ENCODE results near the gene PTPRE.

Gene PTPRE

GRCh38 chr10:128046156-128046952 is 139.5 kb downstream of the PTPRE start:
- no peak for DNase-seq (ENCODE audit: low spot score)

GRCh38 chr10:128046953-128047290 is 140.0 kb downstream of the PTPRE start:
- no peak for DNase-seq (ENCODE audit: low spot score)

- no peak for DNase-seq (ENCODE audit: low spot score)
Observed at GRCh38 chr10:128047351-128047750, 140.4 kb downstream of the PTPRE start.

- no peak for DNase-seq (ENCODE audit: low spot score)
Observed at GRCh38 chr10:128047991-128048818, 141.3 kb downstream of the PTPRE start.

GRCh38 chr10:128048819-128049210 is 141.9 kb downstream of the PTPRE start:
- no peak for DNase-seq (ENCODE audit: low spot score)

- no peak for DNase-seq (ENCODE audit: low spot score)
Observed at GRCh38 chr10:128049226-128050120, 142.6 kb downstream of the PTPRE start.

GRCh38 chr10:128050121-128050516 is 143.2 kb downstream of the PTPRE start:
- DNase-seq (ENCODE audit: low spot score) = no peak

- DNase-seq (ENCODE audit: low spot score) = no peak
Observed at GRCh38 chr10:128050936-128051335, 144.0 kb downstream of the PTPRE start.

- DNase-seq (ENCODE audit: low spot score) = no peak
Observed at GRCh38 chr10:128051548-128051947, 144.6 kb downstream of the PTPRE start.

- DNase-seq (ENCODE audit: low spot score) = no peak
Observed at GRCh38 chr10:128052696-128053095, 145.8 kb downstream of the PTPRE start.

GRCh38 chr10:128053356-128053755 is 146.5 kb downstream of the PTPRE start:
- DNase-seq (ENCODE audit: low spot score) = no peak

GRCh38 chr10:128054163-128054970 is 147.5 kb downstream of the PTPRE start:
- no peak for DNase-seq (ENCODE audit: low spot score)

- no peak for DNase-seq (ENCODE audit: low spot score)
Observed at GRCh38 chr10:128055061-128055868, 148.4 kb downstream of the PTPRE start.

GRCh38 chr10:128056303-128057050 is 149.6 kb downstream of the PTPRE start:
- no peak for DNase-seq (ENCODE audit: low spot score)

- no peak for DNase-seq (ENCODE audit: low spot score)
Observed at GRCh38 chr10:128058106-128058749, 151.3 kb downstream of the PTPRE start.

- no peak for DNase-seq (ENCODE audit: low spot score)
Observed at GRCh38 chr10:128058750-128059134, 151.8 kb downstream of the PTPRE start.

- no peak for DNase-seq (ENCODE audit: low spot score)
Observed at GRCh38 chr10:128059266-128059981, 152.5 kb downstream of the PTPRE start.

GRCh38 chr10:128059982-128060293 is 153.0 kb downstream of the PTPRE start:
- DNase-seq (ENCODE audit: low spot score) = no peak
